Stimulated activated CD8-positive, alpha-beta memory T cell treated with anti-CD3 and anti-CD28 coated beads, Interleukin-2, amount 100 ng/mL, for 1 hour (primary cell): ENCODE measurements around the gene ACACB.

Experiments used
- DNase-seq, 2 donors: peaks; one replicate each; pipeline ENCODE4 v3.0.0-alpha.2; 2020; ENCODE audit warnings: low read depth in 2 of 2

ACACB gene

GRCh38 chr12:109115758-109116610, at the start of gene ACACB:
TSS of gene ACACB (plus strand) at chr12:109116587. CDS start at chr12:109139406, 22,819 bp downstream.
- DNase-seq, result no peak

DNA sequence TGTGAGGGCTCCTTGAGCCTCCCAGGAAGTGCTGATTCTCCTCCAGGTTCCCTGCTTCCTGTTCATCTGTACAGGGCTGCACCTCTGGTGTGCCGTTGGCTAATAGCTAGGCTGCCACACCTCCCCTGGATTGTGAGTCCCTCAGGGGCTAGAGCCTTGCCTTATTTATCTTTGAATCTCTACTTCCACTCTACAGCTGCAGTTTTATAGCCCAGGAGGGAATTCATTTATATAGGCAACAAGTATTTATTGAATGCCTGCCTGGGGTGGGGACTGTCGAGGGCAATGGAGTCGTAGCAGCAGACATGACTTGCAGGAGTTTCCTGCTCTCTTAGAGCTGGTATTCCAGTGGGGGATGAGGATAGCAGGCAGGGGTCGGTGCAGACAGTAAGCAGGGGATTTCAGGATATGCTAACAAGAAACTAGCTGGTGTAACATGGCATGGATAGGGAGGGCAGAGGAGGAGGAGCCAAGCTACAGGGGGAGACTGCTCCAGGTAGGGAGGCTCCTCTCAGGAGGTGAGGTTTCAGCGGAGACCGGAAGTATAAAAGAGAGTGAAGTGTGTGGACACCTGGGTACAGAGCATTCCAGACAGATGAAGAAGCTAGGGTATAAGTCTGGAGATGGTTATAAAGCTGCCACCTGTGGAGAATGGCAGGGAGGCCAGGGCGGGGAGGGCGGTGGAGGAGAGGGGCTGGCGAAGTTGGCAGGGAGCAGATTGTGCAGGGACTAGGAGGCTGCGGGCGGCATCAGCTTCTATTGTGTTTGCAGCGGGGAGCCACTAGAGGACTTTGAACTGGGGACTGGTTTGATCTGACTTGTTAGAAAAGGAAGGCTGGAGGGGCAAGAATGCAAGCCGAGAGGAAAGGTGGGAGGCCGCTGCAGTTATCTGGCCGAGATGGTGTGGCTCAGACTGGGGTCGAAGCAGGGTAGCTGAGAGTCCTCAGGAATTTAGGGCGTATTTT, 46.8 kb upstream of the ACACB start:
- no peak for DNase-seq

- DNase-seq, result no peak
Measured at GRCh38 chr12:109074866-109075265, 41.5 kb upstream of the ACACB start.

GRCh38 chr12:109082751-109083150, 33.6 kb upstream of the ACACB start:
- no peak for DNase-seq

DNA sequence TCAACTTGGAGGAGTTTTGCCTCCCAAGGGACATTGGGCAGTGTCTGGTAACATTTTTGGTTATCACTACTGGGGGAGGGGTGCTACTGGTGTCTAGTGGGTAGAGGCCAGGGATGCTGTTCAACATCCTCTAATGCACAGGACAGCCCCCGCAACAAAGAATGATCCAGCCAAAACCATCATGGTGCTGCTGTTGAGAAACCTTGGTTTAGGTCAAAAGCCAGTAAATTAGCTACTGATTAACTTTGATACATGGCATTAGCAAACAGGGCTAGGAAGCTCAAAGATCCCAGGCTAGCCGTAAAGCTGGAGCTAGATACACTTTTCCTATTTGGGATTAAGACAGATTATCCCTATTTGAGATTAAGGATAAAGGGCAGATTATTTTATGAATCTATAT, 32.0 kb upstream of the ACACB start:
- DNase-seq, result no peak

GRCh38 chr12:109085590-109085989, 30.8 kb upstream of the ACACB start:
- DNase-seq, result no peak

DNA sequence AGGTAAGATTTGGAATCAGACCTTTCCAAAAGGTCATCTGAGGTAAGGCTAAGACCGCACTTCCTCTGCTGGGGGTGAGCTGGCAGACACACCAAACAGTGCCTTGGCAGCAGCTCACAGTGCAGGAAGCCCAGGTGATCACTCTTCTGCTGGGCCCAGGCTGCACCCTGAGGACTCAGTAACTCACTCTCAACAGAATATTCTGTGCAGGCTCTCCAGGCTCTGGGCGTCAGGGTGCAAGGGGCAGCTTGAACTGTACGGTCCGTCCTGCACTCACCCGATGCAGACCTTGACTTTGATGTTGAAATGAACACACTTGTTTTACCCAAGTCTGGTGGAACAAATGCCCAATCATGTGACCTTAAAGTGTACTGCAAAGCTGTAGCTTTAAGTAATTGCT, 29.1 kb upstream of the ACACB start:
- no peak for DNase-seq

DNA sequence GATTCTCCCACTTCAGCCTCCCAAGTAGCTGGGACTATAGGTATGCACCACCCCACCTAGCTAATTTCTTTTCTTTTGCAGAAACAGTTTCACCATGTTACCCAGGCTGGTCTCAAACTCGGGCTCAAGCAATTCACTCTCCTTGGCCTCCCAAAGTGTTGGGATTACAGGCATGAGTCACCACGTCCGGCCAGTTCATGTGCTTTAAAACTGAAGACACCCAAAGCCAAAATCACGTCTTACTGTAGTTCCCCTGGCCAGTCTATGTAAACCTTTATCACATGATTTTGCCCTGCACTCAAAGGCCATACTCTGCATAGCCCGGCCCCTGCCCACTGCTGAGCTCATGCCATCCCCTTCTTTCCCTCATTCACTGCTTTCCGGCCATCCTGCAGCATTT, 27.6 kb upstream of the ACACB start:
- no peak for DNase-seq

DNA sequence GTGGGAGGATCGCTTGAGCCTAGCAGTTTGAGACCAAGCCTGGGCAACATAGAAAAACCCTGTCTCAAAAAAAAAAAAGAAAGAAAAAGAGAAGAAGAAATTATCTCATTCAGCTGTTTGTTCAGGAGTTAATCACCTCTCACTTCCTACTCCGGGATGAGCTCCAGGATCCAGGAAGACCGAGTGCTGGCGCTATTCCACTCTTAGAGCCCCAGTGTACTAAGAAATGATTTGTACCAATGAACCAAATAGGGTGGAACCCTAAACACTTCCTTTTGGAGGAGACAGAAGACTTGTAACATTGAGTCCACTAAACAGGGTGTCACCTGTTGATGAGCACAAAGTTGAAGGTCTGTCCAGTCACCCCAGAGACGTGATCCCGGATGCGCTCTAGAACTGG, 26.7 kb upstream of the ACACB start:
- no peak for DNase-seq

DNA sequence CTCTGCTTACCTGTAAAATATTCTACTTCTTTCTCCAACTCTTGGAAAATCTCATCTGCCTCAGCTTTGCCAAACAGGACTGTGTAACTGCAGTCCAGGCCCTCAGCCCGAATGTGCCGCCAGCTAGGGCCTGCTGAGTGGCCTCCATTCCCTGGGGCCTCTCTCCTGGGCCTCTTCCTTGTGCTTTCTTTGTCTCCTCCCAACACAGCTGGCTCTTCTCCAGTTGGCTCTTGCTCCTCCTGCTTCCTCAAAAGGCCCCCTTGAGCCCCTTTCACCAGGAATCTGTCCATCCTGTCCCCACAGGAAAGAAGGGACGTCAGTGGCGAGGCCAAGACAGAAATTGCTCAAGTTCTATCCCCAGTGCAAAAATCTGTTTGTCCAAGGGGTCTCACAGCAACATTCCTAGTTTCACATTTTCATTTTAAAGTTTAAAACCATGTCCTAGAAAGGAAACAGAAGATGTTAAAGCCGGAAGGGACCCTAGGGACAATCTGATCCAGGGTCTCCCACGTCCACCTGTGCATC, 23.8 kb upstream of the ACACB start:
- no peak for DNase-seq

DNA sequence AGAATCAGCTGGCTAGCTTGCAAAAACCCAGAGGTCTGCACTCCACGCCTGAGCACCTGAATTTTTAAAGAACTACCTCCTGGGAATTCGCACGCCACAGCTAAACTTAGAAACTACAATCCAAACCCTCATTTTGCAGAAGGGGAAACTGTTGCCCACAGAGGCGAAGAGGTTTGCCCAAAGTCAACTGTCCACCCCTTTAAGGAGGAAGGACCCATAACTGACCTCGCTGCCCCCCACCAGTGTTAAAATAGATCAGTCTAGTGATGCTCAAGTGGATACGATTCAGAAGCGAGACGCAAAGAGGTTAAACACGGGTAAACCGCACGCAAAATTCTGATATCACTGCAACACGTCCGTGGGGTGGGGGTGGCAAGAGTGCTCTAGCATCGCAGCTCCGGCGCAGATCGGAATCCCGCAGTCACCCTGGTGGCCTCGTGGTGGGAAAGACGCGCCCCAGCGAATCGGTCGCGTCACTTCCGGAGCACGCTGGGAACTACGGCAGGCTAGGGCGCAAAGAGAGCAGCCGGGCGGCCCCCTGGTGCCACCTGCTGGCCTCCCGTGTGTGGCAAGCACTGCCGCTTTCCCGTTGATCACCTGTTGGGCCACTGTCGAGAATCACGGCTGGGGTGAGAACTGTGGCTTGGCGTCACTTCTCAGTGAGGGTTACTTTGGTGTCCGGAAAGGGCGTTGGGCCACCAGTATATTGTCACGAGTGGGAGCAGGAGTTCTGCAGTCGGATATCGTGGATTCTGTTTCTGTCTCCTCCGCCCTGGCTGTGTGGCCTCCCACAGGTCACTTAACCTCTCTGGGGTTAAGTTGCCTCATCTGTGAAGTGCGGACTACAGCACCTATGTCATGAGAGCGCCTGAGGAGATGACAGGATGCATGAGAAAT, 23.1 kb upstream of the ACACB start, which contains the start of gene ALKBH2:
ALKBH2 (minus strand) TSS at position 451 of the 897 bp plus-strand sequence. CDS start 686 bp downstream, outside the sequence.
- peak; percentile 90 to 91 for DNase-seq

DNA sequence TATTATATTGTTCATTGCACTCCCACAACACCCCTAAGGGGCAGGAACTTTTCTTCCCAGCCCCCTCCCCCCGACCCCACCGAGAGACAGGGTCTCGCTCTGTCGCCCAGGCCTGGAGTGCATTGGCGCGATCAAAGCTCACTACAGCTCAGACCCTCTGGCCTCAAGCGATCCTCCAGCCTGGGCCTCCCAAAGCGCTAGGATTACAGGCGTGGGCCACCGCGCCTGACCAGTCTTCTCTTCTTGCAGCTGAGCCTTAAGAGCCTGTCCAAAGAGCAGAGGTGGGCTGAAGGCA, 19.3 kb upstream of the ACACB start:
- no peak for DNase-seq

DNA sequence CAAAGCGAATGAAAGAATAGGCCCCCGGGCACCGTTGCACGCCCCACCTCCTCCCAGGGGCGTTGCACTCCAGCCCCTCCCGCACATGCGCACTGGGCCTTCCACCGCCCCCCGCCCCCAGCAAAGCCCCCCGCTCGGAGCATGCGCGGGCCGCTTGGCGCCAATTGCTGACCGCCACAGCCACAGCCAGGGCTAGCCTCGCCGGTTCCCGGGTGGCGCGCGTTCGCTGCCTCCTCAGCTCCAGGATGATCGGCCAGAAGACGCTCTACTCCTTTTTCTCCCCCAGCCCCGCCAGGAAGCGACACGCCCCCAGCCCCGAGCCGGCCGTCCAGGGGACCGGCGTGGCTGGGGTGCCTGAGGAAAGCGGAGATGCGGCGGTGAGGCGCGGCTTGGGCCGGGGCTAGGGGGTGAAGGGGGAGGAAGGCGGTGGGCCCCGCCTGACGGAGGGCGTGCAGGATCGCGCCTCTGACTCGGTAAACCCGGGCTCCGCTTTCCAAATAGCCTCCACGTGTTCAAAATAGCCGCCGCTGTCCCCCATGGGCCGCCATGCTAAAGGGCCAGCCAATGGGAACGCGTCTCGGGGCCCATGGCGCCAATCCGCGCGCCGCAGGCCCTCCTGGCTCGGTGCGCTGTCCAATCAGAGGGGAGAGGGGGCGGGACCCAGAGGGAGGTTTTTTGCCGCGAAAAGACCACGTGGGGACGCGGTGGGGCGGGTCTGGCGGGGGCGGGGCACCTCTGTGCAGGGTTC, 18.8 kb upstream of the ACACB start, which contains the start of gene UNG:
UNG (plus strand) TSS at position 163 of the 748 bp plus-strand sequence; CDS start at position 246, 83 bp downstream.
- DNase-seq, result peak; percentile 93

DNA sequence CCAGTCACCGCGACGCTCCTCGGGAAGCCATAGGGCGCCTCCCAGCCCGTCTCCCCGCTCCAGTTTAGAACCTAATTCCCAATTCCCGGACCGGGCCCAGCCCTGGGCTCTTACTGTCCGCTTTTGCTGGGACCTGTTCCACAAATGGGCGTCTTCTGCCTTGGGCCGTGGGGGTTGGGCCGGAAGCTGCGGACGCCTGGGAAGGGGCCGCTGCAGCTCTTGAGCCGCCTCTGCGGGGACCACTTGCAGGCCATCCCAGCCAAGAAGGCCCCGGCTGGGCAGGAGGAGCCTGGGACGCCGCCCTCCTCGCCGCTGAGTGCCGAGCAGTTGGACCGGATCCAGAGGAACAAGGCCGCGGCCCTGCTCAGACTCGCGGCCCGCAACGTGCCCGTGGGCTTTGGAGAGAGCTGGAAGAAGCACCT, 18.2 kb upstream of the ACACB start:
- DNase-seq, result no peak

DNA sequence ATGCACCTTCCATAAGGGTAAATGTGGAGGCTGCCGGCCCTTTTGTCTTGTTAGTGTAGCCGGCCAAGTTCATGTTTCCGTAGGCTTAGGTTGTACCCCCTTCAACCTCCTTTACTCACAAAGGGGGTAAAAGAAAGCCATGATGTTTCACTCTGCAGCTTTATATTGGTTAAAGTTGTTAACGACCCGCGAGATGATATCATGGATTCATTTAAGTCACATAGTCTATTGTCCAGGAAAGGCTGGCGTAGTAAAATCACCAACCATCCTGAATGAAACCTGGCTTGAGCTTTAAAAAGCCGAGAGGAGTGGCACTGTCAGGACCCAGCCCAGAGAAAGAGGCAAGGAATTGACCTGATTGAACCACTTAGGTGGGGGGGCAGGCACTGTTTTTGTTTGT, 17.7 kb upstream of the ACACB start:
- DNase-seq, result no peak

GRCh38 chr12:109099431-109100020, 16.9 kb upstream of the ACACB start:
- no peak for DNase-seq

DNA sequence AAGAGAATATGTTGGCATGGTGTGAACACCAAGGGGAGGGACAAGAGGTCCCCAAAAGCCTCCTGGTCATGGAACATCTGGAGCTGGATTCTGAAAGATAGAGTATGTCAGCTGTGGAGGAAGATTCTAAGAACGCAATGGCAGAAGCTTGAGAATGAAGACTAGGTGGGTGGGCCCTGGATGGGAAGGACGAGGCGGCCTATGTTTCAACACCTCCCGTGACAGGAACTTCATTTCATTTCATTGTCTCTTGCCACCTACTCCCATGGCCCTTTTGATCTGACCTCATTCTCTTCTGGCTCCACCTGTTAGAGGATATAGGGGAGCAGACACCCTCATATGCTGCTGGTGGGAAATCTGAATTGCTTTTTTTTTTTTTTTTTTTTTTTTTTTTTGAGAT, 15.6 kb upstream of the ACACB start:
- no peak for DNase-seq

DNA sequence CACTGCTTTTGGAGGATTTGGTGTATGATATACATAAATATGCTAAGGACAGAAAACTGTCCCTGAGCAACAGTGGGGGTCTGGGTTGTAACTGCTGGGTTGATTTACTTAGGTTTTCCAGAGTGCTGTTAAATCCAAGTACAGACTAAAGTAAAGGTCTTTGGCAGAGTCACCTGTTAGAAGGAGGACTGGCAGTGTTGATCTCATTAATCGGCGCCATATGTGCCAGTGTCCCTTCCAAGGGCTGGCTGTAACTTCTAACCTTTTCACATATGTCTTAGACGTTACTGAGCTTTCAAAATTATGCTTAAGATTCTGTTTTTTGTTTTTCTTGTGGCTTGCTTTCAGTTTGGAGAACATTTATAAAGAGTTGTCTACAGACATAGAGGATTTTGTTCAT, 13.9 kb upstream of the ACACB start:
- no peak for DNase-seq

DNA sequence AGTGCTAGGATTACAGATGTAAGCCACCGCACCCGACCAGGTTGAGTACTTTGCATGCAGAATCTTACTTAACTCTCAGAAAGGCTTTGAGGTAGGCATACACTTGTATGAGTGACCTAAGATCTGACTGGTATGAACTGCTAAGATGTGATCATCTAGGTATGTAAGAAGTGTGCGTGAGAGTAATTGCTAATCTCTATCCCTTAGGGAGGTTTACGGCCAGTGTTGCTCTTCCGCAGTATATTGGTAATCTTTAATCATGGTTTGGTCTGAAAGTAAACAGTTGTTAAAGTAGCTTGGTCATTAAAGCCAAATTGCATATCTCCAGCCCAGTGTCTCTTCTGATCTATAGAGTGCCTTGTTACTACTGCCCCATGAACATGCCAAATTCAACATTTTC, 11.2 kb upstream of the ACACB start:
- DNase-seq, result no peak

- no peak for DNase-seq
Measured at GRCh38 chr12:109109746-109110350, 6.5 kb upstream of the ACACB start.
